ENCODE results near the gene UBE2V1. TPM values are rescaled to one million over a fixed set of nuclear protein-coding genes. Genes with fewer than 3 reads are reported as not detected.
"Not testable (repeated sequence)": the region's sequence is repeated elsewhere in the genome, so short reads cannot be mapped to it uniquely, and the experiment has no call there.

The UBE2V1 gene
- total and polyA plus RNA-seq, 2 donors (not counting 3 experiments of a cell fraction or from before 2014, with no cell fraction given) = 145 to 156 TPM

GRCh38 chr20:50065325-50065615, 47.7 kb downstream of the UBE2V1 start:
- Histone ChIP-seq H4K20me1 (replicated peaks; ENCODE audit: control insufficient read depth, extremely low read depth, insufficient read depth, low read length) (no peaks in the 10 kb centered on the region), H3K79me2 (ENCODE audit: control insufficient read depth, insufficient read depth, low read length) (no peaks in the 10 kb centered on the region), H3K36me3 (ENCODE audit: control insufficient read depth in 2 of 2, extremely low read depth in 1 of 2, insufficient read depth in 2 of 2, low read length in 2 of 2) (no peaks in the 10 kb centered on the region), H3K4me2 (ENCODE audit: insufficient read depth, low read length) (no peak overlapping the region), H3K9me1 (replicated peaks; ENCODE audit: control insufficient read depth, extremely low read depth, insufficient read depth, low read length) (no peaks in the 10 kb centered on the region), H3K9me3 (replicated peaks; ENCODE audit: control insufficient read depth, insufficient read depth, low read length) (no peaks in the 10 kb centered on the region), H3K27me3 (ENCODE audit: control insufficient read depth in 2 of 2, insufficient read depth in 2 of 2, low read length in 2 of 2) (no peaks in the 10 kb centered on the region), H3K4me1 (ENCODE audit: control insufficient read depth, extremely low read depth, insufficient read depth, low read length) (no peaks in the 10 kb centered on the region), H3K9ac (replicated peaks; ENCODE audit: extremely low read depth, insufficient read depth, low read length) (no peak overlapping the region), H3K27ac (ENCODE audit: insufficient read depth, low read depth, low read length) (no peak overlapping the region), H2AFZ (ENCODE audit: low read depth, low read length) (no peak overlapping the region), H3K4me3 (replicated peaks in 1 of 3; ENCODE audit: insufficient read depth in 1 of 3, low read depth in 1 of 3, low read length in 3 of 3) (no peak overlapping the region)
- CTCF ChIA-PET = interaction anchor here (19.6 kb wide), 1 partner anchor 84 kb away, joined by 1187 read pairs; the partner anchor contains the start of gene SNAI1
- POLR2A ChIA-PET = no interaction called here
- FAIRE-seq = no peak
- dilution Hi-C loops (cut with MboI; ENCODE audit: extremely low pct_ligation_motif_present, low sequenced_read_pairs) = no loop called here
- no TSS peak for BruUV-seq (replicated peaks)
- intact Hi-C loops (cut with micrococcal nuclease) = loop anchor here (5.0 kb wide), 1 partner anchor 33 kb away; no protein-coding TSS in a partner anchor
- no peak for TF ChIP-seq EZH2 (IDR thresholded peaks at IDR 0.05; ENCODE audit: borderline replicate concordance, low read depth, low read length, severe bottlenecking)
- TF ChIP-seq JUN (IDR thresholded peaks at IDR 0.05; ENCODE audit: borderline replicate concordance, insufficient read depth, insufficient read length, low read depth) = no peak
- TF ChIP-seq MAX (IDR thresholded peaks at IDR 0.05; ENCODE audit: insufficient read depth, insufficient read length) = no peak
- TF ChIP-seq GATA2 (IDR thresholded peaks at IDR 0.05; ENCODE audit: insufficient read depth, insufficient read length, low read depth, low read length) = no peak
- TF ChIP-seq CTCF (IDR thresholded peaks at IDR 0.05; ENCODE audit: extremely low read depth in 1 of 2, insufficient read depth in 1 of 2, low read depth in 1 of 2, low read length in 2 of 2) = no peak
- no peak for TF ChIP-seq FOS (IDR thresholded peaks at IDR 0.05; ENCODE audit: borderline replicate concordance, insufficient read depth, low read length)
- no peak for TF ChIP-seq POLR2AphosphoS5 (IDR thresholded peaks at IDR 0.05; ENCODE audit: insufficient read depth, low read depth, low read length)
- TF ChIP-seq POLR2A (IDR thresholded peaks at IDR 0.05; ENCODE audit: low read depth, low read length) = no peak
- TF ChIP-seq MYC (IDR thresholded peaks at IDR 0.05; ENCODE audit: low read depth, low read length) = no peak
- no peak for DNase-seq (ENCODE audit: low read depth, low spot score)

GRCh38 chr20:50063763-50064162, 49.2 kb downstream of the UBE2V1 start:
- dilution Hi-C loops (cut with MboI; ENCODE audit: extremely low pct_ligation_motif_present, low sequenced_read_pairs); FAIRE-seq; BruUV-seq (replicated peaks); H2AFZ ChIP-seq (ENCODE audit: low read depth, low read length); H3K36me3 ChIP-seq (ENCODE audit: control insufficient read depth in 2 of 2, extremely low read depth in 1 of 2, insufficient read depth in 2 of 2, low read length in 2 of 2); H3K4me1 ChIP-seq (ENCODE audit: control insufficient read depth, extremely low read depth, insufficient read depth, low read length); POLR2A ChIA-PET; H3K9me3 ChIP-seq (replicated peaks; ENCODE audit: control insufficient read depth, insufficient read depth, low read length); H3K79me2 ChIP-seq (ENCODE audit: control insufficient read depth, insufficient read depth, low read length); H3K9me1 ChIP-seq (replicated peaks; ENCODE audit: control insufficient read depth, extremely low read depth, insufficient read depth, low read length); H3K4me3 ChIP-seq (replicated peaks in 1 of 3; ENCODE audit: insufficient read depth in 1 of 3, low read depth in 1 of 3, low read length in 3 of 3); H3K4me2 ChIP-seq (ENCODE audit: insufficient read depth, low read length); H3K27me3 ChIP-seq (ENCODE audit: control insufficient read depth in 2 of 2, insufficient read depth in 2 of 2, low read length in 2 of 2); H4K20me1 ChIP-seq (replicated peaks; ENCODE audit: control insufficient read depth, extremely low read depth, insufficient read depth, low read length); intact Hi-C loops (cut with micrococcal nuclease); H3K27ac ChIP-seq (ENCODE audit: insufficient read depth, low read depth, low read length); H3K9ac ChIP-seq (replicated peaks; ENCODE audit: extremely low read depth, insufficient read depth, low read length); DNase-seq (ENCODE audit: low read depth, low spot score): not testable (repeated sequence)
- CTCF ChIA-PET = interaction anchor here (19.6 kb wide), 1 partner anchor 83 kb away, joined by 1187 read pairs; the partner anchor contains the start of gene SNAI1

Data from endothelial cell of umbilical vein (primary cell).